HepG2 (cell line): ENCODE results near the gene SCRN3. TPM values are rescaled to one million over a fixed set of nuclear protein-coding genes. Genes with fewer than 3 reads are reported as not detected.

Experiments used
- GATAD2A ChIP-seq: IDR thresholded peaks from 2 replicates; pipeline ENCODE4 v1.6.1; 2016
- KDM5A ChIP-seq: fragments of 200-600 bp; sonication (generic); IDR thresholded peaks from 2 replicates; pipeline ENCODE4 v1.7.0; 2018; ENCODE audit warnings: antibody characterized with exemption, mild to moderate bottlenecking, low read length, borderline replicate concordance
- NR1H2 ChIP-seq: sonication (generic); formaldehyde crosslinking; IDR thresholded peaks from 2 replicates; pipeline ENCODE4 v1.8.1; 2022; ENCODE audit warnings: low read depth, missing genetic modification reagents, borderline replicate concordance
- NR2F6 ChIP-seq, 2 experiments: IDR thresholded peaks; 2 replicates each; pipeline ENCODE4 v1.6.1; 2016; ENCODE audit warnings: antibody characterized with exemption in 1 of 2, mild to moderate bottlenecking in 1 of 2
- SAFB2 ChIP-seq: sonication (generic); formaldehyde crosslinking; IDR thresholded peaks from 2 replicates; pipeline ENCODE4 v1.5.1; 2020; ENCODE audit warnings: missing genetic modification reagents, low read depth, mild to moderate bottlenecking, borderline replicate concordance
- SMAD1 ChIP-seq: sonication (generic); formaldehyde crosslinking; IDR thresholded peaks from 2 replicates; pipeline ENCODE4 v1.4.0; 2020; ENCODE audit warnings: missing genetic modification reagents, low read depth, mild to moderate bottlenecking, borderline replicate concordance
- SMYD3 ChIP-seq: sonication (generic); formaldehyde crosslinking; IDR thresholded peaks from 2 replicates; pipeline ENCODE4 v1.8.1; 2023; ENCODE audit warnings: mild to moderate bottlenecking, missing genetic modification reagents
- TP53 ChIP-seq: sonication (generic); formaldehyde crosslinking; conservative IDR thresholded peaks from 2 replicates; pipeline ENCODE4 v1.4.0; 2020; ENCODE audit warnings: missing genetic modification reagents
- ZC3H4 ChIP-seq: sonication (generic); formaldehyde crosslinking; IDR thresholded peaks from 2 replicates; pipeline ENCODE4 v1.4.0; 2020; ENCODE audit warnings: missing genetic modification reagents, borderline replicate concordance
- ZFP82 ChIP-seq: sonication (generic); formaldehyde crosslinking; IDR thresholded peaks from 2 replicates; pipeline ENCODE4 v1.5.1; 2020; ENCODE audit warnings: mild to moderate bottlenecking, missing genetic modification reagents, borderline replicate concordance
- ZKSCAN1 ChIP-seq: fragments of 150-350 bp; IDR thresholded peaks from 2 replicates; pipeline ENCODE4 v1.6.1; 2014; ENCODE audit warnings: low read length
- ZNF20 ChIP-seq: sonication (generic); formaldehyde crosslinking; IDR thresholded peaks from 2 replicates; pipeline ENCODE4 v1.4.0; 2020; ENCODE audit warnings: mild to moderate bottlenecking, moderate library complexity, missing genetic modification reagents
- ZNF30 ChIP-seq: sonication (generic); formaldehyde crosslinking; IDR thresholded peaks from 2 replicates; pipeline ENCODE4 v1.5.0; 2020; ENCODE audit warnings: mild to moderate bottlenecking, missing genetic modification reagents
- ZNF441 ChIP-seq: sonication (generic); formaldehyde crosslinking; IDR thresholded peaks from 2 replicates; pipeline ENCODE4 v1.7.0; 2021; ENCODE audit warnings: missing genetic modification reagents, borderline replicate concordance
- ZNF547 ChIP-seq: sonication (generic); formaldehyde crosslinking; IDR thresholded peaks from 2 replicates; pipeline ENCODE4 v1.5.1; 2020; ENCODE audit warnings: mild to moderate bottlenecking, missing genetic modification reagents
- ZNF619 ChIP-seq: sonication (generic); formaldehyde crosslinking; IDR thresholded peaks from 2 replicates; pipeline ENCODE4 v1.4.0; 2020; ENCODE audit warnings: mild to moderate bottlenecking, missing genetic modification reagents
- ZNF660 ChIP-seq: sonication (generic); formaldehyde crosslinking; IDR thresholded peaks from 2 replicates; pipeline ENCODE4 v1.5.1; 2020; ENCODE audit warnings: mild to moderate bottlenecking, low read depth, missing genetic modification reagents, borderline replicate concordance
- polyA plus RNA-seq, 8 experiments: library from polyadenylated mRNA; depleted of rRNA in 3 of 8; stranded (reverse) in 7 of 8; unstranded in 1 of 8; fragments of >200 nt; fragmentation: Illumina TruSeq in 4 of 8; extraction: Trizol in 4 of 8; gene quantifications; 2 replicates each; pipeline versions ENCODE4 v1.2.1 to v1.2.3, GENCODE V29; 2011 to 2016; ENCODE audit warnings: low read depth in 4 of 8, missing spikeins in 1 of 8, mixed read lengths in 1 of 8; ENCODE audit not compliant: insufficient read depth in 1 of 8
- total RNA-seq, 5 experiments: library from RNA; depleted of rRNA; stranded (reverse); fragments of >200 nt; fragmentation: Illumina TruSeq; extraction: Trizol; gene quantifications; 2 replicates each; pipeline ENCODE4 v1.2.3, GENCODE V29; 2016; ENCODE audit warnings: low read depth in 1 of 5
- TF ChIP-seq, protein P1 (sequence below): sonication (generic); formaldehyde crosslinking; IDR thresholded peaks from 2 replicates; pipeline ENCODE4 v1.8.1; 2023; ENCODE audit warnings: mild to moderate bottlenecking, inconsistent platforms, moderate library complexity, missing genetic modification reagents, borderline replicate concordance
- TF ChIP-seq, protein P2 (sequence below): sonication (generic); formaldehyde crosslinking; IDR thresholded peaks from 2 replicates; pipeline ENCODE4 v1.5.0; 2020; ENCODE audit warnings: mild to moderate bottlenecking, missing genetic modification reagents
- TF ChIP-seq, protein P3 (sequence below): sonication (generic); formaldehyde crosslinking; IDR thresholded peaks from 2 replicates; pipeline ENCODE4 v1.4.0; 2020; ENCODE audit warnings: missing genetic modification reagents, borderline replicate concordance
- TF ChIP-seq, protein P4 (sequence below): sonication (generic); formaldehyde crosslinking; conservative IDR thresholded peaks from 2 replicates; pipeline ENCODE4 v1.8.1; 2023; ENCODE audit warnings: missing genetic modification reagents
- TF ChIP-seq, protein P5 (sequence below): IDR thresholded peaks from 2 replicates; pipeline ENCODE4 v1.6.1; 2016; ENCODE audit warnings: missing genetic modification reagents, missing compliant biosample characterization

Gene SCRN3
- total and polyA plus RNA-seq, 2 of the 13 experiments (the other 11 are each of a cell fraction or from before 2014, with no cell fraction given), result 6.6 to 11.3 TPM

DNA sequence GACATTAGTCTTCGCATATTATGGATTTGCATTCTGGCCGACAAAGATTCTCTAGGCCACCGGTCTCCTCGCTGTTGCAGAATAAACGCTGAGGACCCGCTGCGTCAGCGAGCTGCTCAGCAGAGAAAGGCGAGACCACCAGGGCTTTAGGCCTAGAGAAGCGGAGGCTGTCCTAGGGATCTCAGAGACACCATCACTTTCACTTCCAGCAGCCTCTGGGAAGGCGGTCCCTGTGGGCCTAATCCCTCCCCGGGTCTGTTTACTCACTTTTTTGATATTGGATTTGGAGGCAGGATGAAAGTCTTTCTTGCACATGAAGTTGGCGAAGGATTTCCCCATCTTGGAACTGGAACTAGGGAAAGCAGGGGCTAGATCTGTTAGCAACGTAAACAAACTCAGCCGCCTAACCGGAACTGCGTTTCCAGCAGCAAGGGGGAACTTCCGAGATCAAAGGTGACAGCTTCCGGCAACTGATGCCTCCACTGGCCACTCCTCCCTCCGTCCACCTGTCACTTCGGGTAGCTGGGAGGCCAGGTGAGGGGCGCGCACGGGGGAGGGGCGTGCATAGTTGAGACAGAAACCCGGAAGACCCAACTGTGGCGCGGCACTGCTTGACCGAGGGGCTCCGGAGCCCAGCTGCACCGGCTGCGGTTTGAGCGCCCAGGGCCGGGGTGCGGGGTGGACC lies at the start of gene SCRN3 (continued):
- TF ChIP-seq ZNF547 (peak; percentile 40; the same call in 1 of the 2 replicates), ZNF30 (CRISPR knock-in tag) (no peak), ZNF660 (CRISPR knock-in tag) (no peak), ZKSCAN1 (no peak), NR1H2 (CRISPR knock-in tag) (no peak), SMAD1 (no peak), ZNF20 (no peak), KDM5A (peak; percentile 93), SAFB2 (CRISPR knock-in tag) (no peak; the same call in 1 of the 2 replicates), GATAD2A (CRISPR knock-in tag) (peak; percentile 68; the same call in 1 of the 2 replicates), ZC3H4 (no peak; the same call in 1 of the 2 replicates), ZFP82 (no peak; the same call in 1 of the 2 replicates), TP53 (CRISPR knock-in tag) (no peak), SMYD3 (CRISPR knock-in tag) (no peak), ZNF441 (CRISPR knock-in tag) (peak; percentile 68; the same call in 1 of the 2 replicates), ZNF619 (CRISPR knock-in tag) (peak; percentile 52; the same call in 1 of the 2 replicates), NR2F6 (IDR thresholded peaks at IDR 0.05) (peak; percentile 33; the same call in 1 of the 2 replicates), NR2F6 (CRISPR knock-in tag; IDR thresholded peaks at IDR 0.05) (peak; percentile 64; the same call in 1 of the 2 replicates)
- TF ChIP-seq, protein P1, sequence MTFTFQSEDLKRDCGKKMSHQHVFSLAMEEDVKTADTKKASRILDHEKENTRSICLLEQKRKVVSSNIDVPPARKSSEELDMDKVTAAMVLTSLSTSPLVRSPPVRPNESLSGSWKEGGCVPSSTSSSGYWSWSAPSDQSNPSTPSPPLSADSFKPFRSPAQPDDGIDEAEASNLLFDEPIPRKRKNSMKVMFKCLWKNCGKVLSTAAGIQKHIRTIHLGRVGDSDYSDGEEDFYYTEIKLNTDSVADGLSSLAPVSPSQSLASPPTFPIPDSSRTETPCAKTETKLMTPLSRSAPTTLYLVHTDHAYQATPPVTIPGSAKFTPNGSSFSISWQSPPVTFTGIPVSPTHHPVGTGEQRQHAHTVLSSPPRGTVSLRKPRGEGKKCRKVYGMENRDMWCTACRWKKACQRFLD, result peak; percentile 47; the same call in 1 of the 2 replicates
- TF ChIP-seq, protein P2, sequence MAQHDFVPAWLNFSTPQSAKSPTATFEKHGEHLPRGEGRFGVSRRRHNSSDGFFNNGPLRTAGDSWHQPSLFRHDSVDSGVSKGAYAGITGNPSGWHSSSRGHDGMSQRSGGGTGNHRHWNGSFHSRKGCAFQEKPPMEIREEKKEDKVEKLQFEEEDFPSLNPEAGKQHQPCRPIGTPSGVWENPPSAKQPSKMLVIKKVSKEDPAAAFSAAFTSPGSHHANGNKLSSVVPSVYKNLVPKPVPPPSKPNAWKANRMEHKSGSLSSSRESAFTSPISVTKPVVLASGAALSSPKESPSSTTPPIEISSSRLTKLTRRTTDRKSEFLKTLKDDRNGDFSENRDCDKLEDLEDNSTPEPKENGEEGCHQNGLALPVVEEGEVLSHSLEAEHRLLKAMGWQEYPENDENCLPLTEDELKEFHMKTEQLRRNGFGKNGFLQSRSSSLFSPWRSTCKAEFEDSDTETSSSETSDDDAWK (CRISPR knock-in tag), result no peak
- TF ChIP-seq, protein P3, sequence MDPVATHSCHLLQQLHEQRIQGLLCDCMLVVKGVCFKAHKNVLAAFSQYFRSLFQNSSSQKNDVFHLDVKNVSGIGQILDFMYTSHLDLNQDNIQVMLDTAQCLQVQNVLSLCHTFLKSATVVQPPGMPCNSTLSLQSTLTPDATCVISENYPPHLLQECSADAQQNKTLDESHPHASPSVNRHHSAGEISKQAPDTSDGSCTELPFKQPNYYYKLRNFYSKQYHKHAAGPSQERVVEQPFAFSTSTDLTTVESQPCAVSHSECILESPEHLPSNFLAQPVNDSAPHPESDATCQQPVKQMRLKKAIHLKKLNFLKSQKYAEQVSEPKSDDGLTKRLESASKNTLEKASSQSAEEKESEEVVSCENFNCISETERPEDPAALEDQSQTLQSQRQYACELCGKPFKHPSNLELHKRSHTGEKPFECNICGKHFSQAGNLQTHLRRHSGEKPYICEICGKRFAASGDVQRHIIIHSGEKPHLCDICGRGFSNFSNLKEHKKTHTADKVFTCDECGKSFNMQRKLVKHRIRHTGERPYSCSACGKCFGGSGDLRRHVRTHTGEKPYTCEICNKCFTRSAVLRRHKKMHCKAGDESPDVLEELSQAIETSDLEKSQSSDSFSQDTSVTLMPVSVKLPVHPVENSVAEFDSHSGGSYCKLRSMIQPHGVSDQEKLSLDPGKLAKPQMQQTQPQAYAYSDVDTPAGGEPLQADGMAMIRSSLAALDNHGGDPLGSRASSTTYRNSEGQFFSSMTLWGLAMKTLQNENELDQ (CRISPR knock-in tag), result no peak
- TF ChIP-seq, protein P4, sequence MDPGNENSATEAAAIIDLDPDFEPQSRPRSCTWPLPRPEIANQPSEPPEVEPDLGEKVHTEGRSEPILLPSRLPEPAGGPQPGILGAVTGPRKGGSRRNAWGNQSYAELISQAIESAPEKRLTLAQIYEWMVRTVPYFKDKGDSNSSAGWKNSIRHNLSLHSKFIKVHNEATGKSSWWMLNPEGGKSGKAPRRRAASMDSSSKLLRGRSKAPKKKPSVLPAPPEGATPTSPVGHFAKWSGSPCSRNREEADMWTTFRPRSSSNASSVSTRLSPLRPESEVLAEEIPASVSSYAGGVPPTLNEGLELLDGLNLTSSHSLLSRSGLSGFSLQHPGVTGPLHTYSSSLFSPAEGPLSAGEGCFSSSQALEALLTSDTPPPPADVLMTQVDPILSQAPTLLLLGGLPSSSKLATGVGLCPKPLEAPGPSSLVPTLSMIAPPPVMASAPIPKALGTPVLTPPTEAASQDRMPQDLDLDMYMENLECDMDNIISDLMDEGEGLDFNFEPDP (CRISPR knock-in tag), result no peak
- TF ChIP-seq, protein P5, sequence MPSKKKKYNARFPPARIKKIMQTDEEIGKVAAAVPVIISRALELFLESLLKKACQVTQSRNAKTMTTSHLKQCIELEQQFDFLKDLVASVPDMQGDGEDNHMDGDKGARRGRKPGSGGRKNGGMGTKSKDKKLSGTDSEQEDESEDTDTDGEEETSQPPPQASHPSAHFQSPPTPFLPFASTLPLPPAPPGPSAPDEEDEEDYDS (CRISPR knock-in tag), result peak; percentile 65
